H1 (cell line): ENCODE results near the gene USP30. TPM values are rescaled to one million over a fixed set of nuclear protein-coding genes. Genes with fewer than 3 reads are reported as not detected.

ENCODE experiments used
- polyA plus RNA-seq, 7 experiments: library from polyadenylated mRNA; depleted of rRNA in 3 of 7; stranded (reverse) in 5 of 7; unstranded in 2 of 7; fragments of >200 nt in 5 of 7; fragments of 200-250 nt in 2 of 7; gene quantifications; 1 replicate in 5 of 7; 2 replicates in 1 of 7; 4 replicates in 1 of 7; pipeline versions ENCODE4 v1.2.1 to v1.2.3, GENCODE V29; 2011 to 2013; ENCODE audit warnings: missing spikeins in 2 of 7, mixed read lengths in 2 of 7
- small RNA-seq: library from polyadenylated mRNA; stranded (forward); fragments of <200 nt; extraction: miRNeasy Mini kit (QIAGEN cat#:217004); gene quantifications from one replicate; pipeline ENCODE3, GENCODE V24; 2013; ENCODE audit not compliant: insufficient read depth
- total RNA-seq: library from RNA; stranded (reverse); fragmentation: NEBNext Ultra II Directional; extraction: Animal tissue kit (Norgen Biotek cat#: 25700); gene quantifications from 2 replicates; pipeline ENCODE4 v1.2.1, GENCODE V29; 2021

Gene USP30
- total and polyA plus RNA-seq, 2 of the 8 experiments (the other 6 are each of a cell fraction or from before 2014, with no cell fraction given) = 7.0 to 12.2 TPM

Small RNA genes within 50 kb of the gene (small RNA-seq; reads per million reads assigned to genes)
- gene AC190387.1 (not detected), gene RNA5SP372 (not detected)

Other genes starting within 250 kb of the USP30 start
- gene SSH1, start 195.0 kb upstream of the USP30 start, total RNA-seq = 17.0 and 17.9 TPM in 2 replicates
- 5.3 and 8.0 TPM in 2 replicates for gene SSH1, start 195.0 kb upstream of the USP30 start, polyA plus RNA-seq (2011; rRNA removed)
- not detected in 2 replicates for gene DAO, start 172.5 kb upstream of the USP30 start, total RNA-seq
- gene DAO, start 172.5 kb upstream of the USP30 start, polyA plus RNA-seq (2011; rRNA removed) = not detected in 2 replicates
- 0.33 TPM in 1 of 2 replicates, not detected in the other for gene SVOP, start 31.5 kb upstream of the USP30 start, total RNA-seq
- 0.05 and 0.06 TPM in 2 replicates for gene SVOP, start 31.5 kb upstream of the USP30 start, polyA plus RNA-seq (2011; rRNA removed)
- 22.5 and 25.9 TPM in 2 replicates for gene ALKBH2, start 40.9 kb downstream of the USP30 start, total RNA-seq
- 19.1 and 24.3 TPM in 2 replicates for gene ALKBH2, start 40.9 kb downstream of the USP30 start, polyA plus RNA-seq (2011; rRNA removed)
- 160 and 163 TPM in 2 replicates for gene UNG, start 45.0 kb downstream of the USP30 start, total RNA-seq
- gene UNG, start 45.0 kb downstream of the USP30 start, polyA plus RNA-seq (2011; rRNA removed) = 71.6 and 84.5 TPM in 2 replicates
- 12.9 and 15.3 TPM in 2 replicates for gene ACACB, start 64.0 kb downstream of the USP30 start, total RNA-seq
- 5.8 and 7.1 TPM in 2 replicates for gene ACACB, start 64.0 kb downstream of the USP30 start, polyA plus RNA-seq (2011; rRNA removed)